WI38 (cell line): ENCODE results near the gene SMIM8.

Experiments
- H3K4me3 ChIP-seq: 2 replicates; pipeline ENCODE4 v1.5.1; 2011; ENCODE audit warnings: low read depth, mild to moderate bottlenecking, control low read depth, low read length
- TF ChIP-seq, protein P1 (sequence below): IDR thresholded peaks from 2 replicates; pipeline ENCODE4 v1.5.1; 2012; ENCODE audit warnings: low read depth, mild to moderate bottlenecking, control low read depth, low read length

The SMIM8 gene, protein sequence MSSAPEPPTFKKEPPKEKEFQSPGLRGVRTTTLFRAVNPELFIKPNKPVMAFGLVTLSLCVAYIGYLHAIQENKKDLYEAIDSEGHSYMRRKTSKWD

DNA sequence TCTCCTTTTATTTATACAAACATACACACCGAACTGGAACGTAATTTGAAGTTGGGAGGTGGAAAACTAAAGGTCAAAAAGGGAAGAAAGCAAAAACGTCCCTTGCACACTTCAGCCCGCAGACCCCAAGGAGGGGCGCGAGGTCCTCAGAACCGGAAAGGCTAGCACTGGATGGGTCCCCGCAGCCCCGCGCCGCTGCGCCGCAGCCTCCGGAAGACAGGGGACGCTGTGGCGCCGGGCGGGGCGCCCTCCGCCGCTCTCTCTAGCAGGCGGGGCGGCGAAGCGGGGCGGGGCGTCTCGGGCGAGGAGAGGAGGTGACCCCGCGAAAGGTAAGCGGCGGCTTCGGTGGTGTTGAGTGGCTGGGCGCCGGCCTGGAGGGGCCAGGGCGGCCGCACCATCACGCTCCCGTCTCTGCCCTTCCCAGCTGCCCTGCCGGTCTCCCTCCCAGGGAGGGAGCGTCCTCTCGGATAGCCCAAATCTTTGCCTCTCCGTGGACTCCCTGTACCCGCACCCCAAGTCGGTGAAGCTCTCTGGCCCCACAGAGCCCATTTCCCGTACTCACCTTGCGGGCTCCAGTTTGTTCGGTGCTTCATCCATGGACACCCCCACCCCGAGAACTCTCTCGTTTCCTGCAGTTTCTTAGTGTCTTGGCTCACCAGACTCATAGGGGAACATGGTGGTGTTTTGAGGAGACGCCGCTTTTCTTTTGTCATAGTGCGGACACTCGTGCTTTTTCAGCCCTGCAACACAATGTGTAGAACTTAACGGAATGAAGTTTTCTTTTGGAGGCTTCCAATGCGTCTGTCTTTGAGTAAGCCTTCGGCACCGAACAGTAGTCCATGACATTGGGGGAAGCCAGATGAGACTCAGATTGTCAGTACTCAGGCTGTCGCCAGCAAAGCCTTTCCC is at the start of gene SMIM8:
Gene SMIM8 (plus strand): TSS at position 285 of the 909 bp plus-strand sequence. CDS start 14,444 bp downstream, outside the sequence.
- TF ChIP-seq, protein P1, sequence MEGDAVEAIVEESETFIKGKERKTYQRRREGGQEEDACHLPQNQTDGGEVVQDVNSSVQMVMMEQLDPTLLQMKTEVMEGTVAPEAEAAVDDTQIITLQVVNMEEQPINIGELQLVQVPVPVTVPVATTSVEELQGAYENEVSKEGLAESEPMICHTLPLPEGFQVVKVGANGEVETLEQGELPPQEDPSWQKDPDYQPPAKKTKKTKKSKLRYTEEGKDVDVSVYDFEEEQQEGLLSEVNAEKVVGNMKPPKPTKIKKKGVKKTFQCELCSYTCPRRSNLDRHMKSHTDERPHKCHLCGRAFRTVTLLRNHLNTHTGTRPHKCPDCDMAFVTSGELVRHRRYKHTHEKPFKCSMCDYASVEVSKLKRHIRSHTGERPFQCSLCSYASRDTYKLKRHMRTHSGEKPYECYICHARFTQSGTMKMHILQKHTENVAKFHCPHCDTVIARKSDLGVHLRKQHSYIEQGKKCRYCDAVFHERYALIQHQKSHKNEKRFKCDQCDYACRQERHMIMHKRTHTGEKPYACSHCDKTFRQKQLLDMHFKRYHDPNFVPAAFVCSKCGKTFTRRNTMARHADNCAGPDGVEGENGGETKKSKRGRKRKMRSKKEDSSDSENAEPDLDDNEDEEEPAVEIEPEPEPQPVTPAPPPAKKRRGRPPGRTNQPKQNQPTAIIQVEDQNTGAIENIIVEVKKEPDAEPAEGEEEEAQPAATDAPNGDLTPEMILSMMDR: peak; percentile 100
- peak within 1 kb of the TSS; percentile 99 for H3K4me3 ChIP-seq

DNA sequence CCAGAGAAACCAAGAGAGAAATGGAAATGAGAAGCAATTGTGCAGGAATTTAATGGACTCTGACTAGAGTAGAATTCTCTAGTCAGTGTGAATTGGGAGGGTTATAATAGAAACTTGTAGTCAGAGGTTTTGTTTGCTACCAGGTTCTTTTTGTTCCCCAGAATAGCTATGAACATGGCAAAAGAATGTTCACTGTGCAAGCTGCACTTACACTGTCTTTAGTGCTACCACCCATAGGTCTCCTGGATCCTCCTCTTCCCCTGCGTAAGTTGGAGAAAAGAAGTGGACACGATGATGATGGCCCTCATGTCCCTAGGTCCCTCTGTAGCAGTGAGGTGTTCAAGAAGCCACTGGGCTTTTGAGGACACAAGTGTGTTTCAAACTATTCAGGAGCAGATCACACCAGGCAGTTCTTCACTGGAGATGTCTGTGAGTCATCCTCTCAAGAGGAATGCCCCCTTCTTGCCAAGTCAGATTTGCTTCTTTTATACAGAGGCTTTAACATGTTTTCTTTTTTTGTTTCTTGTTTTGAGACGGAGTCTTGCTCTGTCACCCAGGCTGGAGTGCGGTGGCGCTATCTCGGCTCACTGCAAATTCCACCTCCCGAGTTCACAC is 47.6 kb upstream of the SMIM8 start:
- no peak overlapping the region for H3K4me3 ChIP-seq
- TF ChIP-seq, protein P1: no peak

DNA sequence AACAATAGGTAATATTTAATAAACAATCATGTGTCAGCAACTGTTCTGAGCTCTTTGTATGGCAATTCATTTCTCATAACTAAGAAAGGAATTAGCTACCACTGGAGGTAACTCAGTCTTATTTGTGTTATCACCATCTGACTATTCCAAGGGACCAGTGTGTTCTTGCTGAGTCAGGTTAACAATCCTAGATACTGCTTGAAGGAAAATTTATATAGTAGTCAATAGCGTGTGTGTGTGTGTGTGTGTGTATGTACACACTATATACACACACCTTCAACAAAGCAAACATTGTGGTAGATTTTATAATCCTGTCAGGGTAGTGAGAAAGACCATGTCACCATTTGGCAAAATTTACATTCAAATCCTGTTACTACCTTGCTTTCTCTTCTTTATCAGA is 45.8 kb upstream of the SMIM8 start:
- H3K4me3 ChIP-seq: no peak overlapping the region
- TF ChIP-seq, protein P1: no peak

DNA sequence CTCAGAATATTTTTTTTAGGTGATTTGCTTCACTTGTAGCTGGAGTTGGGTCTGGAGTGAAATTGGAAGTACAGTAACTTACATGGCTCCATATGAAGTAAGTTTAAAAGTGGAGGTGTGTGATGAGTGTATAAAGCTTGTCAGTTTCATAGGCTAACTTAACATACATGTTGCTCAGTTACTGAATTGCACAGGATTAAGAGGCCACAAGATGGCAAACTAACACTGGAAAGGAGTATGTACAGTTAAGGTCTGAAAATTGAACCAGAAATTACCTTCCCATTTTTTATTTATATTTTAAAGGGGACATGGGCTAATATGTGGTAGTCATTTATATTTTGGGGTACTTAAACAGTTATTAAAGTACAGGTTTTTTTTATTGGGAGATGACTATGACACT is 45.3 kb upstream of the SMIM8 start:
- no peak overlapping the region for H3K4me3 ChIP-seq
- TF ChIP-seq, protein P1: no peak

DNA sequence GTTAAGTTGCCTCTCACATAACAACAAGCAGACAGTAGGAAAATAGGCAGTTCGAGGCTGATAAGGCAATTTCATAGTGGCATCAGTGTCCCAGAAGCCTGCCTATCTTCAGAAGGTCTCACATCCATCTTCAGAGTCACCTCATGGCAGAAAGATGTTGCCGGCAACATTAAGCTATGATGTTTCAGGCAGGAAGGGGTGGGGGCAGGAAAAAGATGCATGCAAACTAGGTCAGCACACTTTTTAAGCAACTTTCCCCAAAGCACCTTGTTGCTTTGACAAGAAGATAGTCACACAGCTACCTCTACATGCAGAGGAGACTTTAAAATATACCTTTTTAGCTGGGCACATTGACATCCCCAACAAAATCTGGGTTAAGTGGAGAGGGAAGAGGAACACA is 43.2 kb upstream of the SMIM8 start:
- H3K4me3 ChIP-seq: no peak overlapping the region
- TF ChIP-seq, protein P1: no peak

DNA sequence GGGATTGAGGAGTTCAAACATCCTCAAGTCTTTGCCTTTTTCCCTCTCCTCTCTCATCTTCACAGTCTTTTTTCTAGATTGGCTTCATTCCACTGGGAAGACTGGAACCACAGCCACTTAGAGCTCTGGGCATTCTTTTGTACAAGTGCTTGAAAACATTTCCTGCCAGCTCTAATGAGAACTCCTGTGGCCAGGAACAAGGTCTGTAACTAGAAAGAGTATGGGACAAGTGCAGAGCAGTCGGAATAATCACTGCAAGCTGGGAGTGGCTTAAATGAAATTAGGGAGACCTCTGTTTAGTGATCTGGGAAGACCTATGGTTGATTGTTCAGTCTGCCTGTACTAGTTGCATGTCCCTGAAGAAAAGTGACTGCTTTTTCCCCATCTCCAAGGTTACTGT is 41.0 kb upstream of the SMIM8 start:
- H3K4me3 ChIP-seq: no peak overlapping the region
- TF ChIP-seq, protein P1: no peak

DNA sequence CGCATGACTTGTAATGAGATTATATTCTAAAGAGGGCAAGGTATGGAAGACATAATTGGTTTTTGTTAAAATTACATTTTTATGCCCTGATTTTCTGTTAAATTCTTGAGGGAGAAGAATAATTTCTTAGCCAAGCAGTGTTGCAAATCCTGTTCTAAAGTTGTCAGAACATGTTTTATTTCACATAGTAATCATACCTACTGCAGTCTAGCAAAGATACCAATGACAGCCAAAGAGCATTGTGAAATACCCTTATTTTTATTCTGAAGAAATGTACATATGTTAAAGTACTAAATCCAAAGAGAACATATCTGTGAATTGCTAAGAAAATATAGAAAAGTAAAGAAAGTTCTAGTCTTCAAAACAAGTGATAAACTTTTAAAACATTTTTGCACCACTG is 39.6 kb upstream of the SMIM8 start:
- no peak overlapping the region for H3K4me3 ChIP-seq
- TF ChIP-seq, protein P1: no peak
